HepG2 (cell line): ENCODE measurements around the gene SUDS3. TPM values are rescaled to one million over a fixed set of nuclear protein-coding genes. Genes with fewer than 3 reads are reported as not detected.

Source experiments
- CAMTA2 ChIP-seq: sonication (generic); formaldehyde crosslinking; IDR thresholded peaks from 2 replicates; pipeline ENCODE4 v1.4.0; 2020; ENCODE audit warnings: mild to moderate bottlenecking, missing genetic modification reagents, borderline replicate concordance
- GPN1 ChIP-seq: sonication (generic); formaldehyde crosslinking; IDR thresholded peaks from 2 replicates; pipeline ENCODE4 v1.5.1; 2020; ENCODE audit warnings: missing genetic modification reagents, borderline replicate concordance
- HOXA7 ChIP-seq: sonication (generic); formaldehyde crosslinking; IDR thresholded peaks from 2 replicates; pipeline ENCODE4 v1.8.1; 2022; ENCODE audit warnings: mild to moderate bottlenecking, missing genetic modification reagents, moderate library complexity
- LCORL ChIP-seq, 2 experiments: fragments of 450-650 bp in 1 of 2; sonication (generic) in 1 of 2; formaldehyde crosslinking in 1 of 2; IDR thresholded peaks; 2 replicates each; pipeline versions ENCODE4 v1.5.0 to v1.6.1; 2017 to 2020; ENCODE audit warnings: antibody characterized with exemption in 1 of 2, missing genetic modification reagents in 1 of 2
- MAF1 ChIP-seq: sonication (generic); formaldehyde crosslinking; IDR thresholded peaks from 2 replicates; pipeline ENCODE4 v1.5.0; 2020; ENCODE audit warnings: missing genetic modification reagents, borderline replicate concordance
- MAZ ChIP-seq, 2 experiments: sonication (generic) in 1 of 2; formaldehyde crosslinking in 1 of 2; IDR thresholded peaks; 2 replicates each; pipeline versions ENCODE4 v1.5.0 to v1.6.1; 2012 to 2020; ENCODE audit warnings: low read depth in 2 of 2, mild to moderate bottlenecking in 2 of 2, borderline replicate concordance in 1 of 2, improper control_type of control experiment in 1 of 2, low read length in 1 of 2, missing genetic modification reagents in 1 of 2, moderate library complexity in 1 of 2
- MEF2D ChIP-seq: sonication (generic); formaldehyde crosslinking; IDR thresholded peaks from 2 replicates; pipeline ENCODE4 v1.5.1; 2020; ENCODE audit warnings: mild to moderate bottlenecking, missing genetic modification reagents
- NFYC ChIP-seq: IDR thresholded peaks from 2 replicates; pipeline ENCODE4 v1.6.1; 2016; ENCODE audit warnings: missing genetic modification reagents, missing compliant biosample characterization
- SAP130 ChIP-seq: IDR thresholded peaks from 2 replicates; pipeline ENCODE4 v1.6.1; 2016; ENCODE audit warnings: low read depth
- SCMH1 ChIP-seq: sonication (generic); formaldehyde crosslinking; IDR thresholded peaks from 2 replicates; pipeline ENCODE4 v1.9.0; 2021; ENCODE audit warnings: missing genetic modification reagents, mild to moderate bottlenecking, borderline replicate concordance
- SIN3B ChIP-seq: fragments of 150-350 bp; IDR thresholded peaks from 2 replicates; pipeline ENCODE4 v1.6.1; 2014; ENCODE audit warnings: low read length
- SP4 ChIP-seq: sonication (generic); formaldehyde crosslinking; IDR thresholded peaks from 2 replicates; pipeline ENCODE4 v1.8.1; 2023; ENCODE audit warnings: mild to moderate bottlenecking, missing genetic modification reagents
- YEATS4 ChIP-seq: sonication (generic); formaldehyde crosslinking; IDR thresholded peaks from 2 replicates; pipeline ENCODE4 v1.4.0; 2020; ENCODE audit warnings: missing genetic modification reagents, borderline replicate concordance
- ZC3H4 ChIP-seq: sonication (generic); formaldehyde crosslinking; IDR thresholded peaks from 2 replicates; pipeline ENCODE4 v1.4.0; 2020; ENCODE audit warnings: missing genetic modification reagents, borderline replicate concordance
- ZFP82 ChIP-seq: sonication (generic); formaldehyde crosslinking; IDR thresholded peaks from 2 replicates; pipeline ENCODE4 v1.5.1; 2020; ENCODE audit warnings: mild to moderate bottlenecking, missing genetic modification reagents, borderline replicate concordance
- ZKSCAN5 ChIP-seq: sonication (generic); formaldehyde crosslinking; IDR thresholded peaks from 2 replicates; pipeline ENCODE4 v1.5.1; 2020; ENCODE audit warnings: mild to moderate bottlenecking, missing genetic modification reagents
- ZNF547 ChIP-seq: sonication (generic); formaldehyde crosslinking; IDR thresholded peaks from 2 replicates; pipeline ENCODE4 v1.5.1; 2020; ENCODE audit warnings: mild to moderate bottlenecking, missing genetic modification reagents
- ZNF775 ChIP-seq: sonication (generic); formaldehyde crosslinking; IDR thresholded peaks from 2 replicates; pipeline ENCODE4 v1.4.0; 2020; ENCODE audit warnings: missing genetic modification reagents, mild to moderate bottlenecking, moderate library complexity, borderline replicate concordance
- polyA plus RNA-seq, 8 experiments: library from polyadenylated mRNA; depleted of rRNA in 3 of 8; stranded (reverse) in 7 of 8; unstranded in 1 of 8; fragments of >200 nt; fragmentation: Illumina TruSeq in 4 of 8; extraction: Trizol in 4 of 8; gene quantifications; 2 replicates each; pipeline versions ENCODE4 v1.2.1 to v1.2.3, GENCODE V29; 2011 to 2016; ENCODE audit warnings: low read depth in 4 of 8, missing spikeins in 1 of 8, mixed read lengths in 1 of 8; ENCODE audit not compliant: insufficient read depth in 1 of 8
- total RNA-seq, 5 experiments: library from RNA; depleted of rRNA; stranded (reverse); fragments of >200 nt; fragmentation: Illumina TruSeq; extraction: Trizol; gene quantifications; 2 replicates each; pipeline ENCODE4 v1.2.3, GENCODE V29; 2016; ENCODE audit warnings: low read depth in 1 of 5
- TF ChIP-seq, protein P1 (sequence below): IDR thresholded peaks from 2 replicates; pipeline ENCODE4 v1.6.1; 2016; ENCODE audit warnings: mild to moderate bottlenecking, missing biosample characterization, missing genetic modification reagents
- TF ChIP-seq, protein P2 (sequence below): sonication (generic); formaldehyde crosslinking; IDR thresholded peaks from 2 replicates; pipeline ENCODE4 v1.8.1; 2023; ENCODE audit warnings: mild to moderate bottlenecking, missing genetic modification reagents
- TF ChIP-seq, protein P3 (sequence below): sonication (generic); formaldehyde crosslinking; IDR thresholded peaks from 2 replicates; pipeline ENCODE4 v1.8.0; 2022; ENCODE audit warnings: low read depth, missing genetic modification reagents
- TF ChIP-seq, protein P4 (sequence below): sonication (generic); formaldehyde crosslinking; IDR thresholded peaks from 2 replicates; pipeline ENCODE4 v1.5.0; 2020; ENCODE audit warnings: missing genetic modification reagents

SUDS3 gene
- total and polyA plus RNA-seq, 2 of the 13 experiments (the other 11 are each of a cell fraction or from before 2014, with no cell fraction given) = 20.2 to 33.1 TPM

DNA sequence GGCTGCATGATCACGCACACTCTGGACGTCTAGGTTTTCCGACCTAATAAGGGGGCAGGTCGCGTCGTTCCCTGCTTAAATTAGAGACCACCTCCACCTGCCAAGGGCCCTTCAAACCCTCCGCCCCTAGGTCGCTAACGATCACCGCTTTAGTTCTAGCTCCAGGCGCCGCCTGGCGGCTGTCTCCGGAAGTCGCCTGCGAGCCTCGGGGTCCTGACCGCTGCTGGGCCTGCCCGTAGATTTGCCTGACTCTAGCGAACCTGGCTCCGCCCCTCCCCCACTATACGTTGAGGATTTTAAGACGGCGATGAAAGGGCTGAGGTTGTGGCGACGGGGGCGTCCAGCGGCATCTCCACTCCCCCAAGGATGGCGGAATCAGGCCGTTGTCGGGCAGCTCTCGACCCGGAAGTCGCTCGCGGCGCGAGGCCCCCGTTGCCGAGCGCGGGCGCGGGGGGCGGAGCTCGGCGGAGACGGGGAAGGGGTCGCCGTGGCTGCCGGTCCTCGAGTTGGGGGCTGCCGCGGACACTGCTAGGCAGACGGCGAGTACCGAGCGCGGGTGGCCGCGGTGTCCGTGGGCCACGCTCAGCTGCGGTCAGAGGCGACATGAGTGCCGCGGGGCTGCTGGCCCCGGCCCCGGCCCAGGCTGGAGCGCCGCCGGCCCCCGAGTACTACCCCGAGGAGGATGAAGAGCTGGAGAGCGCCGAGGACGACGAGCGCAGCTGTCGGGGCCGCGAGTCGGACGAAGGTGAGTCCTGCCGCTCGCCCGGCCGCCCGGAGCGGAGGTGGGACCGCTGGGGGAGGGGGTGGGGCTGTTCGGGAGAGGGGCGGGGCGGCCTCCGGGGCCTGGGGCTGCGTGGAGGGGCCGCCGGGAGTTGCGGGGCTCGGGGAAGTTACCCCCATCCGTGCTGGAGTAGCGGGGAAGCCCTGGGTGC is at the start of gene SUDS3 (continued):
- 0 out of 2 replicates have a peak, but pooled peaks have one; percentile 45 for TF ChIP-seq ZNF775 (CRISPR knock-in tag)
- peak; percentile 78; the same call in 1 of the 2 replicates for TF ChIP-seq SP4 (CRISPR knock-in tag)
- no peak for TF ChIP-seq GPN1 (CRISPR knock-in tag)
- TF ChIP-seq MEF2D (CRISPR knock-in tag) = peak; percentile 63; the same call in 1 of the 2 replicates
- no peak for TF ChIP-seq MAF1 (CRISPR knock-in tag)
- TF ChIP-seq ZFP82 = no peak; the same call in 1 of the 2 replicates
- TF ChIP-seq SIN3B = peak; percentile 65; the same call in 1 of the 2 replicates
- TF ChIP-seq NFYC (CRISPR knock-in tag) = no peak
- TF ChIP-seq ZNF547 (CRISPR knock-in tag) = peak; percentile 54; the same call in 1 of the 2 replicates
- peak; percentile 93 for TF ChIP-seq SAP130 (CRISPR knock-in tag)
- TF ChIP-seq, protein P1, sequence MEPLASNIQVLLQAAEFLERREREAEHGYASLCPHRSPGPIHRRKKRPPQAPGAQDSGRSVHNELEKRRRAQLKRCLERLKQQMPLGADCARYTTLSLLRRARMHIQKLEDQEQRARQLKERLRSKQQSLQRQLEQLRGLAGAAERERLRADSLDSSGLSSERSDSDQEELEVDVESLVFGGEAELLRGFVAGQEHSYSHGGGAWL (CRISPR knock-in tag) = peak; percentile 50; the same call in 1 of the 2 replicates
- TF ChIP-seq LCORL (IDR thresholded peaks at IDR 0.05) = peak; percentile 60; the same call in 1 of the 2 replicates
- TF ChIP-seq LCORL (CRISPR knock-in tag; IDR thresholded peaks at IDR 0.05) = peak; percentile 79
- TF ChIP-seq YEATS4 = peak; percentile 59; the same call in 1 of the 2 replicates
- TF ChIP-seq CAMTA2 (CRISPR knock-in tag) = no peak
- no peak for TF ChIP-seq ZKSCAN5 (CRISPR knock-in tag)
- TF ChIP-seq ZC3H4 = no peak
- no peak for TF ChIP-seq SCMH1
- TF ChIP-seq MAZ (IDR thresholded peaks at IDR 0.05; ENCODE audit: borderline replicate concordance, low read depth, low read length) = no peak; the same call in 1 of the 2 replicates
- TF ChIP-seq MAZ (CRISPR knock-in tag; IDR thresholded peaks at IDR 0.05; ENCODE audit: low read depth) = peak; percentile 73; the same call in 1 of the 2 replicates
- TF ChIP-seq, protein P2, sequence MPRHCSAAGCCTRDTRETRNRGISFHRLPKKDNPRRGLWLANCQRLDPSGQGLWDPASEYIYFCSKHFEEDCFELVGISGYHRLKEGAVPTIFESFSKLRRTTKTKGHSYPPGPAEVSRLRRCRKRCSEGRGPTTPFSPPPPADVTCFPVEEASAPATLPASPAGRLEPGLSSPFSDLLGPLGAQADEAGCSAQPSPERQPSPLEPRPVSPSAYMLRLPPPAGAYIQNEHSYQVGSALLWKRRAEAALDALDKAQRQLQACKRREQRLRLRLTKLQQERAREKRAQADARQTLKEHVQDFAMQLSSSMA (CRISPR knock-in tag) = 0 out of 2 replicates have a peak, but pooled peaks have one; percentile 27
- TF ChIP-seq HOXA7 (CRISPR knock-in tag) = no peak
- TF ChIP-seq, protein P3, sequence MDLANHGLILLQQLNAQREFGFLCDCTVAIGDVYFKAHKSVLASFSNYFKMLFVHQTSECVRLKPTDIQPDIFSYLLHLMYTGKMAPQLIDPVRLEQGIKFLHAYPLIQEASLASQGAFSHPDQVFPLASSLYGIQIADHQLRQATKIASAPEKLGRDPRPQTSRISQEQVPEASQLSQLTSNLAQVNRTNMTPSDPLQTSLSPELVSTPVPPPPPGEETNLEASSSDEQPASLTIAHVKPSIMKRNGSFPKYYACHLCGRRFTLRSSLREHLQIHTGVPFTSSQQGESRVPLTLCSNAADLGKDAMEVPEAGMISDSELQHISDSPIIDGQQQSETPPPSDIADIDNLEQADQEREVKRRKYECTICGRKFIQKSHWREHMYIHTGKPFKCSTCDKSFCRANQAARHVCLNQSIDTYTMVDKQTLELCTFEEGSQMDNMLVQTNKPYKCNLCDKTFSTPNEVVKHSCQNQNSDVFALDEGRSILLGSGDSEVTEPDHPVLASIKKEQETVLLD (CRISPR knock-in tag) = no peak; the same call in 1 of the 2 replicates
- TF ChIP-seq, protein P4, sequence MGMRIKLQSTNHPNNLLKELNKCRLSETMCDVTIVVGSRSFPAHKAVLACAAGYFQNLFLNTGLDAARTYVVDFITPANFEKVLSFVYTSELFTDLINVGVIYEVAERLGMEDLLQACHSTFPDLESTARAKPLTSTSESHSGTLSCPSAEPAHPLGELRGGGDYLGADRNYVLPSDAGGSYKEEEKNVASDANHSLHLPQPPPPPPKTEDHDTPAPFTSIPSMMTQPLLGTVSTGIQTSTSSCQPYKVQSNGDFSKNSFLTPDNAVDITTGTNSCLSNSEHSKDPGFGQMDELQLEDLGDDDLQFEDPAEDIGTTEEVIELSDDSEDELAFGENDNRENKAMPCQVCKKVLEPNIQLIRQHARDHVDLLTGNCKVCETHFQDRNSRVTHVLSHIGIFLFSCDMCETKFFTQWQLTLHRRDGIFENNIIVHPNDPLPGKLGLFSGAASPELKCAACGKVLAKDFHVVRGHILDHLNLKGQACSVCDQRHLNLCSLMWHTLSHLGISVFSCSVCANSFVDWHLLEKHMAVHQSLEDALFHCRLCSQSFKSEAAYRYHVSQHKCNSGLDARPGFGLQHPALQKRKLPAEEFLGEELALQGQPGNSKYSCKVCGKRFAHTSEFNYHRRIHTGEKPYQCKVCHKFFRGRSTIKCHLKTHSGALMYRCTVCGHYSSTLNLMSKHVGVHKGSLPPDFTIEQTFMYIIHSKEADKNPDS = no peak
